Stomach (tissue), 9 donors: ENCODE results near the gene PRR5. TPM values are rescaled to one million over a fixed set of nuclear protein-coding genes. Genes with fewer than 3 reads are reported as not detected.

Source experiments
- DNase-seq, 2 donors: peaks; one replicate each; pipeline versions ENCODE4 v3.0.0 to v3.0.0-alpha.2; 2013 to 2019
- H3K27ac ChIP-seq, 5 donors: fragments of 200-600 bp in 4 of 5; sonication (generic) in 4 of 5; one replicate each; pipeline ENCODE4 v1.5.1; 2013 to 2019; ENCODE audit warnings: mild to moderate bottlenecking in 1 of 5, moderate library complexity in 1 of 5
- H3K27me3 ChIP-seq, 3 donors: fragments of 200-600 bp; sonication (generic); one replicate each; pipeline ENCODE4 v1.5.1; 2017 to 2019; ENCODE audit warnings: mixed run types in 1 of 3
- H3K36me3 ChIP-seq, 4 donors: fragments of 200-600 bp; sonication (generic); 1 replicate in 3 of 4; 2 replicates in 1 of 4; pipeline ENCODE4 v1.5.1; 2016 to 2019
- H3K4me1 ChIP-seq, 4 donors: fragments of 200-600 bp; sonication (generic); one replicate each; pipeline ENCODE4 v1.5.1; 2016 to 2019
- H3K4me3 ChIP-seq, 4 donors: fragments of 200-600 bp; sonication (generic) in 3 of 4; one replicate each; pipeline ENCODE4 v1.5.1; 2016 to 2019; ENCODE audit warnings: mild to moderate bottlenecking in 1 of 4
- H3K9me3 ChIP-seq, 4 donors: fragments of 200-600 bp; sonication (generic); one replicate each; pipeline ENCODE4 v1.5.1; 2016 to 2019
- EP300 ChIP-seq: sonication (generic); formaldehyde crosslinking; IDR thresholded peaks from one replicate; pipeline ENCODE4 v1.6.1; 2017; ENCODE audit warnings: antibody characterized with exemption
- POLR2A ChIP-seq, 4 donors: fragments of 450-650 bp; IDR thresholded peaks; one replicate each; pipeline ENCODE4 v1.6.1; 2016; ENCODE audit warnings: antibody characterized with exemption in 4 of 4, control low read depth in 2 of 4, mild to moderate bottlenecking in 1 of 4, moderate library complexity in 1 of 4
- POLR2AphosphoS5 ChIP-seq, 3 donors: sonication (generic); formaldehyde crosslinking; IDR thresholded peaks; one replicate each; pipeline ENCODE4 v1.6.1; 2016; ENCODE audit warnings: antibody characterized with exemption in 3 of 3
- whole genome bisulfite sequencing, 5 donors: extraction: QIAGEN DNeasy Blood & Tissue Kit in 3 of 5; methylation state at CpG; one replicate each; pipeline versions ENCODE4 v1.1.5 to v1.1.7; 2013 to 2018; 5-methylcytosine and 5-hydroxymethylcytosine counted together
- intact Hi-C: fragments of 100-400 bp; cut with DNase I; formaldehyde crosslinking; loops from one replicate; pipeline ENCODE4 v1.15.1; 2023; ENCODE audit warnings: low total_unique reads
- polyA plus RNA-seq, 3 donors: library from polyadenylated mRNA; stranded (reverse); fragments of 200-250 nt; gene quantifications; one replicate each; pipeline ENCODE4 v1.2.3, GENCODE V29; 2013
- total RNA-seq, 5 donors: library from RNA; depleted of rRNA; stranded (reverse); fragments of >200 nt; gene quantifications; one replicate each; pipeline versions ENCODE4 v1.1.0 to v1.2.3, GENCODE V29; 2014 to 2016
- TF ChIP-seq, protein P1 (sequence below), 7 experiments: fragments of 450-650 bp in 4 of 7; fragments of 200-600 bp in 3 of 7; sonication (generic) in 3 of 7; IDR thresholded peaks; one replicate each; pipeline ENCODE4 v1.5.1; 2016 to 2019; ENCODE audit warnings: antibody characterized with exemption in 7 of 7, control low read depth in 2 of 7, mild to moderate bottlenecking in 1 of 7
- donor health status: healthy with polysubstance abuse.
- donor health status: Bipolar disorder and iron deficiency.
- donor health status: healthy.

PRR5 gene
- total and polyA plus RNA-seq, 8 donors: 8.3 to 36.5 (median 17.9) TPM; not detected in 1

DNA sequence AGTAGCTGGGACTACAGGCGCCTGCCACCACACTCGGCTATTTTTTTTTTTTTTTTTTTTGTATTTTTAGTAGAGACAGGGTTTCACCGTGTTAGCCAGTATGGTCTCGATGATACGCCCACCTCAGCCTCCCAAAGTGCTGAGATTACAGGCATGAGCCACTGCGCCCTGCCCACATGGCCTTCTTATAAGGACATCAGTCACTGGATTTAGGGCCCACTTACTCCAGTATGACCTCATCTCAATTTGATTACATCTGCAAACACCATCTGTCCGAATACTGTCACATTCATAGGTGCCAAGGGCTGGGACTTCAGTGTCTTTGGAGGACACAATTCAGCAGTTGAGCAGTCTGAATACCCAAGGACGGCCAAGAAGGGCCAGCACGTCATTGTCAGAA, 8.2 kb upstream of the PRR5 start:
- 87 to 94% (median 89%) methylated on average over 7 to 9 of the region's 9 CpGs for WGBS, 5 donors

DNA sequence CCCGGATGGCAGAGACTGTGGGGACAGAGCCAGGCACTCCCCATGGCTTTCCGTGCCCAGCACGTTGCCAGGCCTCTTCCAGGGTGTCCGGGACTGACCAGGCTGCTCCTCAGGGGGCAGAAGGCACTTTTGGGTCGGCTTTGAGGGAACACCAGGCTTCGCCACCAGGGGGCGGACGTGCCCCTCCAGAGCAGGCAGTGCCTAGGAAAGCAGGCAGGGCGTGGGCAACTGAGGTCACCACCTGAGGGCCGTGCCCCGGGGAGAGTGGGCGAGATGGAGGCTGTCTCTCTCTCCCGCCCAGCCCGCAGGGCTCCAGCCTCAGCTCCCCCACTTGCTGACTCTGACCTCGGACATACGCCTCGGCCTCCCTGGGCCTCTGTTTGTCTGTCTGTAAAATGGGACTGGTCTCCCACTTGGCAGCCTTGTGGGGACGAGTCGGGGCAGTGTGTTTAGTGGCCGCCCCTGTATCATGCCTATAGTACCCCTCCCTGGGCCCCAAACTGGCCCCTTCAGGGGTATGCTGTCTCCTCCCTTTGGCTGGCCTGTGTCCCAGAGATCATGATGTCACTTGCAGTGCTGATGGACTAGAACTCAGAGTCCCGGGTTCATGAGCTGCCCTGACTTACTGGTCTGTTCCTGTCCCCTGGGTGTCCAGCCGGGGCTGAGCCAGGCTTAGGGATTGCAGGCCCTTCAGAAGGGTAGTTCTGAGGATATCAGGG, 4.4 kb upstream of the PRR5 start:
- peak overlapping the region in 1 of 5 donors; percentile 68 for H3K27ac ChIP-seq
- peak; percentile 87 to 93 for DNase-seq
- TF ChIP-seq, protein P1, sequence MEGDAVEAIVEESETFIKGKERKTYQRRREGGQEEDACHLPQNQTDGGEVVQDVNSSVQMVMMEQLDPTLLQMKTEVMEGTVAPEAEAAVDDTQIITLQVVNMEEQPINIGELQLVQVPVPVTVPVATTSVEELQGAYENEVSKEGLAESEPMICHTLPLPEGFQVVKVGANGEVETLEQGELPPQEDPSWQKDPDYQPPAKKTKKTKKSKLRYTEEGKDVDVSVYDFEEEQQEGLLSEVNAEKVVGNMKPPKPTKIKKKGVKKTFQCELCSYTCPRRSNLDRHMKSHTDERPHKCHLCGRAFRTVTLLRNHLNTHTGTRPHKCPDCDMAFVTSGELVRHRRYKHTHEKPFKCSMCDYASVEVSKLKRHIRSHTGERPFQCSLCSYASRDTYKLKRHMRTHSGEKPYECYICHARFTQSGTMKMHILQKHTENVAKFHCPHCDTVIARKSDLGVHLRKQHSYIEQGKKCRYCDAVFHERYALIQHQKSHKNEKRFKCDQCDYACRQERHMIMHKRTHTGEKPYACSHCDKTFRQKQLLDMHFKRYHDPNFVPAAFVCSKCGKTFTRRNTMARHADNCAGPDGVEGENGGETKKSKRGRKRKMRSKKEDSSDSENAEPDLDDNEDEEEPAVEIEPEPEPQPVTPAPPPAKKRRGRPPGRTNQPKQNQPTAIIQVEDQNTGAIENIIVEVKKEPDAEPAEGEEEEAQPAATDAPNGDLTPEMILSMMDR (IDR thresholded peaks at IDR 0.05): peak in 5 of 7 experiments; percentile 85 to 94 (median 92)
- TF ChIP-seq POLR2AphosphoS5 (IDR thresholded peaks at IDR 0.05) (peak in 1 of 3 donors; percentile 43), POLR2A (IDR thresholded peaks at IDR 0.05) (no peak)
- no peak overlapping the region for H3K4me3 ChIP-seq
- no peaks in the 10 kb centered on the region for H3K36me3 ChIP-seq
- H3K4me1 ChIP-seq: peaks cover 7 to 28% (median 18%) of the 10 kb centered on the region in 4 donors
- 20 to 29% (median 23%) methylated on average over 12 to 22 of the region's 22 CpGs for WGBS, 5 donors
- no peaks in the 10 kb centered on the region for H3K9me3 ChIP-seq
- intact Hi-C loops: loop anchor here (5.0 kb wide), 1 partner anchor 40 kb away; no protein-coding TSS in a partner anchor
- H3K27me3 ChIP-seq: peaks cover 0 to 13% (median 0%) of the 10 kb centered on the region in 3 donors

More for the DNA sequence above, 8.2 kb upstream of the PRR5 start:
- Histone ChIP-seq H3K4me3 (no peak overlapping the region), H3K27me3 (peaks cover 0 to 5% (median 0%) of the 10 kb centered on the region in 3 donors), H3K27ac (no peak overlapping the region), H3K9me3 (no peaks in the 10 kb centered on the region), H3K4me1 (peaks cover 0 to 17% (median 10%) of the 10 kb centered on the region in 4 donors), H3K36me3 (no peaks in the 10 kb centered on the region)
- no peak for TF ChIP-seq POLR2AphosphoS5 (IDR thresholded peaks at IDR 0.05)
- TF ChIP-seq, protein P1 (IDR thresholded peaks at IDR 0.05): no peak
- no peak for TF ChIP-seq EP300
- no peak for TF ChIP-seq POLR2A (IDR thresholded peaks at IDR 0.05)
- no peak for DNase-seq
- intact Hi-C loops: no loop called here

DNA sequence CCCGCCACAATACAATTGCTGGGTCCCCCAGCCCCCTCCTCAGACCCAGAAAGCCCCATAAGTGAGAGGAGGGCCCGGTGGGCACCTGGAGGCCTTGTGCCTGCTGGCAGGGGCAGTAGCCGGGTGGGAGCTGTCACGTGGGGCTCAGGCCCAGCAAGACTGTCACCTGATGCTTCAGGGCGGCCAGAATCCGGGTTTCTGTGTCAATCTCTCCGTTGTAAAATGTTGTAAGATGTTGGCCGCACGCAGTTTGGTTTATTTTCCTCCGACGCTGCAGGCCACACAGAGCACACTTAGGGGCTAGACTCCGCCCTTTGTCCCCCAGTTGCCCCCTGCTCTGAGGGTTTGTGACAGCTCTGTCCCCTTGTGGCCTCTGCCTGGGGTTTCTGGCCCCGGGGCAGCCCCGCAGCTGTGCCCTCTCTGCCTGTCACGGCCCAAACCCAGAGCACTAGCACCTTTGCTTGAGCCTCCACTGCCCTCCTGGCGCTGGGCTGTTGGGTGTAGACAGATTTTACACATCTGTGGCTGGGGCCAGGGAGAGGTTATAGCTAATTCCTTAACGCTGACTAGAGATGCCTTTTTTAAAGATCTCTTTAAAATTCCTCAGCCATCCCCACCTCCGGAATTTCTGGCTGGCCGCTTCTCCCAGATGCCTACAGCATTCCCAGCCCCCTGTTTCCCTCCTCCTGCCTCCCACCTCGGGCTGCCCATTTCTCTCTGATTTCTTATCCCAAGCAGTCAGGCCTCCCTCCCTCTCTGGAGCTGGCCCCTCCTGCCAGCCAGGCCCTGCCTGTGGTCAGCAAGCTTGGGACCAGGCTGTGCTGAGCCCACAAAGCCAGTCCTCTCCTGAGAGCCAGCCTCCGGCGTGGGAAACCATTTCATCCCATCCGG, 3.2 kb upstream of the PRR5 start:
- Histone ChIP-seq H3K27ac (peak overlapping the region in 3 of 5 donors; percentile 30 to 68 (median 30)), H3K4me3 (no peak overlapping the region), H3K9me3 (no peaks in the 10 kb centered on the region), H3K27me3 (peaks cover 0 to 25% (median 0%) of the 10 kb centered on the region in 3 donors), H3K36me3 (no peaks in the 10 kb centered on the region), H3K4me1 (peaks cover 19 to 40% (median 30%) of the 10 kb centered on the region in 4 donors)
- 63 to 77% (median 73%) methylated on average over 22 to 23 of the region's 23 CpGs for WGBS, 5 donors
- no peak for TF ChIP-seq EP300
- TF ChIP-seq POLR2AphosphoS5 (IDR thresholded peaks at IDR 0.05): no peak
- TF ChIP-seq, protein P1 (IDR thresholded peaks at IDR 0.05): no peak
- TF ChIP-seq POLR2A (IDR thresholded peaks at IDR 0.05): no peak
- intact Hi-C loops: loop anchor here (5.0 kb wide), 1 partner anchor 39 kb away; no protein-coding TSS in a partner anchor
- DNase-seq: peak in 1 of 2 donors; percentile 82

DNA sequence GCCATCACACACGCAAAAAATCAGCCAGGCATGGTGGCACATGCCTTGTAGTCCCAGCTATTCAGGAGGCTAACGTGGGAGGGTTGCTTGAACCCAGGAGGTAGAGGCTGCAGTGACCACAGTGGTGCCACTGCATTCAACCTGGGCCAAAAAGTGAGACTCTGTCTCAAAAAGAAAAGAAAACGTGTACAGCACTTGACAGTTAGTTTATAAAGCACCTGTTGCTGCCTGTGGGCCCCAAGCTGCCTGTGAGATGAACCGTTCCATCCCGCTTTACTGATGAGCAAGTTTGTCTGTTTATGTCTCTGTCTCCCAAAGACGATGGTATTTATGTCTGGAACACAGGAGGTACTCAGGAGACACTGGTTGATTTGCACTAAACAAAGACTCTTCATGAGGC, 1.5 kb upstream of the PRR5 start:
- TF ChIP-seq, protein P1 (IDR thresholded peaks at IDR 0.05): no peak
- no peak for TF ChIP-seq POLR2A (IDR thresholded peaks at IDR 0.05)
- TF ChIP-seq POLR2AphosphoS5 (IDR thresholded peaks at IDR 0.05): no peak
- TF ChIP-seq EP300: no peak
- peaks cover 0 to 26% (median 0%) of the 10 kb centered on the region in 3 donors for H3K27me3 ChIP-seq
- H3K4me1 ChIP-seq: peaks cover 21 to 51% (median 35%) of the 10 kb centered on the region in 4 donors
- no peak for DNase-seq
- no peak overlapping the region for H3K27ac ChIP-seq
- H3K4me3 ChIP-seq: no peak overlapping the region
- intact Hi-C loops: no loop called here
- WGBS, 5 donors: 86 to 91% (median 88%) methylated on average over 6 of the region's 6 CpGs
- H3K9me3 ChIP-seq: no peaks in the 10 kb centered on the region
- no peaks in the 10 kb centered on the region for H3K36me3 ChIP-seq
